HUES64 (cell line): ENCODE results near the gene LRP8.

Experiments used
- H3K27ac ChIP-seq: 2 replicates; pipeline ENCODE4 v1.7.0; 2013; ENCODE audit warnings: low read depth, low read length, inconsistent platforms
- H3K27me3 ChIP-seq: 2 replicates; pipeline ENCODE4 v1.6.1; 2013; ENCODE audit warnings: mild to moderate bottlenecking, low read length; ENCODE audit not compliant: insufficient read depth
- H3K36me3 ChIP-seq: 2 replicates; pipeline ENCODE4 v1.6.1; 2013; ENCODE audit warnings: mild to moderate bottlenecking, low read length; ENCODE audit not compliant: insufficient read depth
- H3K4me1 ChIP-seq: 2 replicates; pipeline ENCODE4 v1.6.1; 2013; ENCODE audit warnings: mild to moderate bottlenecking, low read length, moderate library complexity; ENCODE audit not compliant: insufficient read depth
- H3K4me3 ChIP-seq: 2 replicates; pipeline ENCODE4 v1.5.1; 2013; ENCODE audit warnings: mild to moderate bottlenecking, low read length, moderate library complexity
- H3K9ac ChIP-seq: 2 replicates; pipeline ENCODE4 v1.6.1; 2013; ENCODE audit warnings: mild to moderate bottlenecking, low read depth, low read length
- H3K9me3 ChIP-seq: 2 replicates; pipeline ENCODE4 v1.6.1; 2013; ENCODE audit warnings: low read depth, low read length; ENCODE audit not compliant: insufficient read depth
- WGBS: fragments of 150-250, 120-280 bp; methylation state at CpG from one replicate; pipeline ENCODE4 v1.1.7; 2013; ENCODE audit warnings: missing lambda C conversion rate; 5-methylcytosine and 5-hydroxymethylcytosine counted together

Gene LRP8

DNA sequence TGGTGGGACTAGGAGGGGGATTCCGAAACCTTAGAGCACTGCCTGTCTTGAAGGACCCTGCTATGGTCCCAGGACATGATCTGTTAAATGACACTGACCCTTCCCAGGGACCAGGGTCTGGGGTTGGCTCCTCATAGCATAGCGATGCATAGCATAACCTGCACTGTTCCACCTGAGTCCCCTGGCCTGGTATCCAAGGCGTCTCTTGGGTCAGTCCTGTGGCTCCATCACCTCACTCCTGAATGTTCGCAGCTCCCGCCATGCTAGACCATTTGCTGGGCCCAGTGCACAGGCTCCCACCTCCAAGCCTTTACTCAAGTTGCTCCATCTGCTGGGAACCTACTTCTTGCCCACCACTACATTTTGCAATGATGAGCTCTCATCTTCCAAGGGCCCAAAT, 50.5 kb downstream of the LRP8 start:
- Histone ChIP-seq H3K9me3 (no peaks in the 10 kb centered on the region), H3K27me3 (no peaks in the 10 kb centered on the region), H3K4me3 (no peak overlapping the region), H3K27ac (no peak overlapping the region), H3K9ac (no peak overlapping the region), H3K4me1 (no peaks in the 10 kb centered on the region), H3K36me3 (peaks cover 84% of the 10 kb centered on the region)
- WGBS = 95% methylated on average over 5 of the region's 5 CpGs

DNA sequence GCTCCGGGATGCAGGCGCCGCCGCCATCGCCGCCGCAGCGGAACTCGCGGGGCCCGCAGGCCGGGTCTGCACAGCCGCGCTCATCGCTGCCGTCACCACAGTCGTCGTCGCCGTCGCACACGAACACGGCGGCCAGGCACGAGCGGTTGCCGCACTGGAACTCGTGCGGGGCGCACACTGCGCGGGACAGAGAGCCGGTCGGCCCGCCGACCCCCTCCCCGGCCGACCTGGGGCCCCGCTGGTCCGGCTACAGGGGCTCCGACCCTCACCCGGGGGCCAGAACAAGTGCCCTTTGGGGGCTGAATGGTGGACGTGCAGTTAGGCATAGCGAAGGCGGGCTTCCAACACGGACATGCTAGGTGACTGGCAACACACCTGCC, 51.0 kb downstream of the LRP8 start:
- no peaks in the 10 kb centered on the region for H3K4me1 ChIP-seq
- H3K4me3 ChIP-seq = no peak overlapping the region
- H3K36me3 ChIP-seq = peaks cover 84% of the 10 kb centered on the region
- no peaks in the 10 kb centered on the region for H3K27me3 ChIP-seq
- no peak overlapping the region for H3K27ac ChIP-seq
- WGBS = 96% methylated on average over 46 of the region's 46 CpGs
- no peak overlapping the region for H3K9ac ChIP-seq
- H3K9me3 ChIP-seq = no peaks in the 10 kb centered on the region

DNA sequence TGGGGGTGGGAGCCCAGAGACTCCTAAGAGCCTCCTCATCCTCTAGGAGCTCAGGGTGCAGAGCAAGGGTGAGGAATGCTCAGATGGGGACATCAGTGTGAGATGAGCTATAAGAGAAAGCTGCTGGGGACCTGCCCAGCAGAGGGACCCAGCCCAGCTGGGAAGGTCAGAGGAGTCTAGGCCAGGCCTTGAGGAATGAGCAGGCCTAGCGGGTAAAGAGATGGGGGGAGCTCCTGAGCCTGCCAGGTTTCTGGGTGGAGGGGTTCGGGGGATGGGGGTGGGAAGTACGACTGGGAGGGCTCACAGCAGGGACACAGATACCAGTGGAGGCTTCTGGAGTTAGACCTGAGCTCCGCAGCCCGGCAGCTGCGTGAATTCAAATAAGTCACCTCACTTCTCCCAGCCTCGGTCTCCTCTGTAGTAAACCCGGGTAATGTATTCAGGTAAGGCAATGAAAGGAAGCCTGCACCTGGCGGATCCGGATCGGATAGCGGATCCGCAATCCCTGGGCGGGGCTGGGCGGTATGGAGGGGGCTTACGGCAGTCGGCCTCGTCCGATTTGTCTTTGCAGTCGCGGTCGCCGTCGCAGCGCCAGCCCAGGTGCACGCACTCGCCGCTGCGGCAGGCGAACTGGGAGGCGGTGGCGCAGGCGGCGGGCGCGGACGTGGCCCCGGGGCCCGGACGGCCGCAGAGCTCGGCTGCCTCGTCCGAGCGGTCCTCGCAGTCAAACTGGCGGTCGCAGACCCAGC, 51.5 kb downstream of the LRP8 start:
- Histone ChIP-seq H3K27ac (no peak overlapping the region), H3K9me3 (no peaks in the 10 kb centered on the region), H3K27me3 (no peaks in the 10 kb centered on the region), H3K4me1 (no peaks in the 10 kb centered on the region), H3K4me3 (no peak overlapping the region), H3K9ac (no peak overlapping the region), H3K36me3 (peaks cover 84% of the 10 kb centered on the region)
- WGBS = 97% methylated on average over 48 of the region's 48 CpGs

DNA sequence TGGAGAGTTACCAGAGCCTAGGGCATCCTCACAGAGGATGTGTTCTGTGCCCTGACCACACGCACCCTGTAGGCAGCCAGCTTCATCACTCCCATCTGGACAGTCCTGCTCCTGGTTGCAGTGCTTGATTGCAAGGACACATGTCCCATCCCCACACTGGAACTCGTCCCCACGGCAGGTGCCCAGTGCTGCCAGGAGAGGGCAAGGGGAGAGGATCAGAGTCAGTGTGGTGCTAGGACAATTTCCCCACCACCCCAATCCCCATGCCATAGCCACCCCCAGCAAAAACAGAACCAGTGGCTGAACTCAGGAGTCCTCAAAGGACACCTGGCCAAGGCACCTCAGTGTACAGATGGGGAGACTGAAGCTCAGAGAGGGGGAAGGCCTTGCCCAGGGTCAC, 52.3 kb downstream of the LRP8 start:
- no peaks in the 10 kb centered on the region for H3K4me1 ChIP-seq
- H3K27me3 ChIP-seq = no peaks in the 10 kb centered on the region
- no peaks in the 10 kb centered on the region for H3K9me3 ChIP-seq
- H3K9ac ChIP-seq = no peak overlapping the region
- H3K4me3 ChIP-seq = no peak overlapping the region
- peaks cover 84% of the 10 kb centered on the region for H3K36me3 ChIP-seq
- no peak overlapping the region for H3K27ac ChIP-seq
- 99% methylated on average over 3 of the region's 3 CpGs for WGBS

DNA sequence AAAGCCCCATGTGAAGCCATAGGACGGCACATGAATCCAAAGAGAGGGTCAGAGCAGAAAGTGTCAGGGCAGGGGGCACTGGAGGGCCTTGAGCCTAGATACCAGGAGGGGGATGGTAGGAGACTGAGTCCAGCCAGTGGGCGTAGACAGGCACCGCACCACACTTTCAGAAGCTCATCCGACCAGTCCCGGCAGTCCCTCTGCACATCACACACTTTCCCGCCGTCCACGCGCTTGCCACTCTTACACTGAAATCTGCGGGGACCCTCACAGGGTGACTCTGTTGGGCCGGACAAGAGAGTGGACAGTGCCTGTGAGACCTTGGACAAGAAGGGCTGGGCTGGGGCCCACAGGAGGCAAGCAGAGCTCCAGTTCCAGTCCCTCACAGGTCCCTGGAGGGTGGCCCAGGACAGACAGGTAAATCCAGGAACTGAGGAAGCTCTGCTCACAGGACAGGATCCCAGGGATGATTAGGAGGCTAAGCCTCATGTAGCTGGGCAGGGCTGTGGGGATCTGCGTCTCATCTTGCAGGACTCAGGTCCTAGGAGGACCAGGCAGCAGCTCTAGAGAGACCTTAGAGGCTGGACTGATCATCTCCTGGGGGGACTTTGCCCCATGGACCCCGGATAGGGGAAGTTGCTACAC, 53.2 kb downstream of the LRP8 start:
- Histone ChIP-seq H3K4me3 (no peak overlapping the region), H3K9me3 (no peaks in the 10 kb centered on the region), H3K27me3 (no peaks in the 10 kb centered on the region), H3K4me1 (no peaks in the 10 kb centered on the region), H3K27ac (no peak overlapping the region), H3K9ac (no peak overlapping the region), H3K36me3 (peaks cover 84% of the 10 kb centered on the region)
- 95% methylated on average over 13 of the region's 13 CpGs for WGBS

DNA sequence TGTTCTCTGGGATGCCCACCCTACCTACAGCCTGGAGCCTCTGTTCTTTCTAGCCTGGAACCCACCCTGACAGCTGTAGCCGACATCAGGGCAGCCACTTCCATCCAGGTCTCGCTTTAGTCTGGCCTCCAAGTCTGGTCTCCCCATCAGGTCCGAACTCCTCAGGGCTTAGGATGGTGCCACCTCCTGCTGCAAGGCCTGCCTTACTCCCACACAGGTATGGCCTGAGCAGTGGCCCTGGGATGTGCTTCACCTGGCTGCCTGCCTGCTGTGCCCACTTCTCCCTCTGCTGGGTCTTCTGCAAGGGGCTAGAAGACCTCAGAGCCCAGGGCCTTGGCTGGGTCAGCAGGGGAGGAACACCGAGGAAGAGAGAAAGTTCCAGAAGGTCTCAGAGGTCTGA, 53.8 kb downstream of the LRP8 start:
- 95% methylated on average over 4 of the region's 4 CpGs for WGBS
- no peak overlapping the region for H3K27ac ChIP-seq
- H3K9me3 ChIP-seq = no peaks in the 10 kb centered on the region
- no peaks in the 10 kb centered on the region for H3K4me1 ChIP-seq
- H3K9ac ChIP-seq = no peak overlapping the region
- H3K27me3 ChIP-seq = no peaks in the 10 kb centered on the region
- H3K4me3 ChIP-seq = no peak overlapping the region
- H3K36me3 ChIP-seq = peaks cover 83% of the 10 kb centered on the region

DNA sequence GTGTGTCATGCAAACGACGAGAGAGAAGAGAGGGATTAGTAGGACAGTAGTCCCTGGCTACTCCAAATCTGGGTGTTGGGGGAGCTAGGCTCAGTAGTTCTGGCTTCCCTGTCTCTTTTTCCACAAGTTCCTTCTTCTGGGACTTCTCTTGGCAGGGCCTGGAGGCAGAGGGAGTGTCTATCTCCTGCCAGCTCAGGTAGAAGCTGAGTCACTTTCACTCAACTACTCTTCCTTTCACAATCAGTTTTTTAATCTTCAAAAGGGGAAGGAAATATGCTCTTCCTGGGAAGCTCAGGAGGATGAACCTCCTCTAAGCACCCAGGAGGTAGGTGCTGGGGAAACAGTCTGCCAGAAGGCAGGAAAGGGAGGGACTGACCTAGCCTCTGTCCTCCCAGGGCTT, 54.3 kb downstream of the LRP8 start:
- peaks cover 87% of the 10 kb centered on the region for H3K36me3 ChIP-seq
- H3K9me3 ChIP-seq = no peaks in the 10 kb centered on the region
- WGBS = 97% methylated on average over 2 of the region's 2 CpGs
- no peak overlapping the region for H3K4me3 ChIP-seq
- no peak overlapping the region for H3K27ac ChIP-seq
- no peaks in the 10 kb centered on the region for H3K4me1 ChIP-seq
- H3K9ac ChIP-seq = no peak overlapping the region
- H3K27me3 ChIP-seq = no peaks in the 10 kb centered on the region

DNA sequence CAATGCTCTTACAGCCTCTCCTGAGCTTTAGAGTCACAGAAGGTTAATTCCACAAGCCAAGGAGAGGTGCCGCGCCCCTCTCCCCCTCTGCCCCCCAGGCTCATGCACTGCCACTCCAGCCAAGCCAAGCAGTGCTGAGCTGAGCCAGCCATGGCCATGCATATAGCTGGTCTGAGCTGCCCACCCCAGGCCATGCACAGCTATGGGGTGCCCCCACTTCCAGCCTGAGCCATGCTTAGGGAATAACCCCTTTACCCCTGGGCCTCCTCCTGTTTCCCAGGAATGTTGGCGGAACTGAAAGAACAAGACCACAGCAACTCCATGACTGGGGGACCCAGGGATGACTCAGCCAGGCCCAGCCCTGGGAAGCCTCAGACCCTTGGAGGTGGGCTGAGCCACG, 55.5 kb downstream of the LRP8 start:
- 91% methylated on average over 4 of the region's 4 CpGs for WGBS
- peaks cover 91% of the 10 kb centered on the region for H3K36me3 ChIP-seq

DNA sequence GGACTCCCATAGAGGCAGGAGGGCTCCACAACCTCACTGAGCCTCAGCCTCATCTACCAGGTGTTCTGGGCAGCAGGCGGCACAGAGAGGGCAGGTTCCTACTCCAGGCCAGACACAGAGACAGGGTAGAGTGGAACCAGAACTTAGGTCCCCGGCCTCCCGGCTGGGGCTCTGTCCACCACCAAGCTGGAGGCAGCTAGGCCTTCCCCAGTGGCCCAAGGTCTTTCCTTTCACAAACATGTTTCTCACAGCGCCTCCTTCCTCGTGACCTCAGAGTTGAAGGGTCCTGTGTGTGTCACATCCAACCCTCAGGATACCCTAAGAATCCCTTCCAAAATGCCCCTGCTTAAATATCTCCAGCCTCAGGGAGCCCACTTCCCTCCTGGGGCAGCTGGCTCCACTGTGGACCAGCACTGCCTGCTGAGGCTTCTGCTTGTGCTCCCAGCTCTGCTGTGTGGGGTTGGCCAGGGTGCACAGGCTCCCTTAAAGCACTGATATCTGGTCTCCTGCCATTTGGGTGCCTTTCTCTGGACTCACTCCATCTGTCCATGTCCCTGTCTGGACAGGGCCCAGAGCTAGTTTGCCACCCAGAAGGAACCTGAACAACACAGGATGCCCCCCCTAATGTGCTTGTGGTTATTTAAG, 56.3 kb downstream of the LRP8 start:
- peaks cover 93% of the 10 kb centered on the region for H3K36me3 ChIP-seq

More for the DNA sequence above, 55.5 kb downstream of the LRP8 start:
- no peak overlapping the region for H3K27ac ChIP-seq
- H3K27me3 ChIP-seq = no peaks in the 10 kb centered on the region
- no peak overlapping the region for H3K9ac ChIP-seq
- H3K4me3 ChIP-seq = no peak overlapping the region
- no peaks in the 10 kb centered on the region for H3K9me3 ChIP-seq
- no peaks in the 10 kb centered on the region for H3K4me1 ChIP-seq

DNA sequence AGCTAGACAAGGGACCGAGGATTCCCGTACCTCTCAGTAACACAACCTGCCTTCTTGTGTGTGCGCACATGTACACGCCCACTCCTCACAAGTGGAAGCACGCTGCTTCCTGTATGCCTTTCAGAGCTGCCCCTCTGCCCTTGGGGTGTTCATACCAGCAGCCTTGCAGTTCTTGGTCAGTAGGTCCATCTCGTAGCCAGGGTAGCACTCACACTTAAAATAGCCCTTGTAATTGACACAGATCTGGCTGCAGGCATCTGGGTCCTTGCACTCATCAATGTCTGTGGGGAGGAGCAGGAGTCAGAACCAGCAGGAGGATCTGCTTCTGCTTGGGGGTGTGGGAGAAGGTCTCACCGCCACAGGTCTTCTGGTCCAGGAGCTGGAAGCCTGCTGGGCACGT, 57.0 kb downstream of the LRP8 start:
- no peaks in the 10 kb centered on the region for H3K9me3 ChIP-seq
- H3K36me3 ChIP-seq = peaks cover 97% of the 10 kb centered on the region
- H3K27ac ChIP-seq = no peak overlapping the region
- no peak overlapping the region for H3K4me3 ChIP-seq
- H3K27me3 ChIP-seq = no peaks in the 10 kb centered on the region
- no peak overlapping the region for H3K9ac ChIP-seq
- WGBS = 92% methylated on average over 8 of the region's 8 CpGs
- no peaks in the 10 kb centered on the region for H3K4me1 ChIP-seq

More for the DNA sequence above, 56.3 kb downstream of the LRP8 start:
- Histone ChIP-seq H3K4me3 (no peak overlapping the region), H3K9me3 (no peaks in the 10 kb centered on the region), H3K4me1 (no peaks in the 10 kb centered on the region), H3K27me3 (no peaks in the 10 kb centered on the region), H3K9ac (no peak overlapping the region), H3K27ac (no peak overlapping the region)
- WGBS = 96% methylated on average over 5 of the region's 5 CpGs

DNA sequence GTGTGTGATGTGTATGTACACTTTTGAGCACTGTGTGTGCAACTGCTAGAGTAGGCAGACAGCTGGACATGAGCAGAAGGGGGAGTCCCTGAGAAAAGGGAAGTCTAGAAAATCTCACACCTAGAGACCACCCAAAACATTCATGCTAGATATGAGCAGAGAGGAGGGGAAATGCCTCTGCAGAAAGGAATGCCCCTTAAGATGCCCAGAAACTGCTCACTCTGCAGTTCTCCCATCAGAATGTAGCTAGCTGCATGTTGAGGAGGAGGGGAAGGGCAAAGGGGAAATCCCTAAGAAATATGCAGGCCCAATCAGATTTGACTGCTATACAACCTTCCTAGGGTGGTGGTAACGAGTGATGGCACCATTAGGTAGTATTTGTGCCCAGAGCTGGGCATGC, 57.8 kb downstream of the LRP8 start:
- WGBS = 100% methylated on average over 1 of the region's 1 CpG
- Histone ChIP-seq H3K27ac (no peak overlapping the region), H3K4me1 (no peaks in the 10 kb centered on the region), H3K27me3 (no peaks in the 10 kb centered on the region), H3K9me3 (no peaks in the 10 kb centered on the region), H3K36me3 (peaks cover 97% of the 10 kb centered on the region), H3K4me3 (no peak overlapping the region), H3K9ac (no peak overlapping the region)
